Measurements from ENCODE around the gene MAP3K4. TPM values are rescaled to one million over a fixed set of nuclear protein-coding genes. Genes with fewer than 3 reads are reported as not detected.
A peak's percentile ranks its signal among the peaks of the same experiment; 100 is the strongest.

The MAP3K4 gene
- total RNA-seq, 4 donors from 2014 or later, result 22.5 to 38.0 (median 27.4) TPM

GRCh38 chr6:161088676-161089328 lies 97.2 kb downstream of the MAP3K4 start:
- Histone ChIP-seq H3K4me3 (no peak overlapping the region), H3K36me3 (peaks cover 5 to 100% (median 30%) of the 10 kb centered on the region in 3 donors), H3K4me1 (no peaks in the 10 kb centered on the region), H3K9me3 (no peaks in the 10 kb centered on the region), H3K27me3 (no peaks in the 10 kb centered on the region), H3K27ac (no peak overlapping the region)
- no peak for DNase-seq
- intact Hi-C loops (cut with DNase I), result no loop called here
- no peak for TF ChIP-seq POLR2A (IDR thresholded peaks at IDR 0.05)
- TF ChIP-seq CTCF (IDR thresholded peaks at IDR 0.05), result no peak
- WGBS, 2 donors, result 80 to 81% methylated on average over 2 of the region's 2 CpGs

- Histone ChIP-seq H3K9me3 (no peaks in the 10 kb centered on the region), H3K4me3 (no peak overlapping the region), H3K4me1 (no peaks in the 10 kb centered on the region), H3K27ac (no peak overlapping the region), H3K36me3 (peaks cover 5 to 100% (median 23%) of the 10 kb centered on the region in 3 donors), H3K27me3 (no peaks in the 10 kb centered on the region)
- no peak for TF ChIP-seq POLR2A (IDR thresholded peaks at IDR 0.05)
- no peak for TF ChIP-seq CTCF (IDR thresholded peaks at IDR 0.05)
- 89 to 93% methylated on average over 4 of the region's 4 CpGs for WGBS, 2 donors
- no peak for DNase-seq
- intact Hi-C loops (cut with DNase I), result no loop called here
Measured at GRCh38 chr6:161091151-161091550, 99.6 kb downstream of the MAP3K4 start.

- TF ChIP-seq POLR2A (IDR thresholded peaks at IDR 0.05) (no peak), CTCF (IDR thresholded peaks at IDR 0.05) (no peak)
- intact Hi-C loops (cut with DNase I), result no loop called here
- H3K4me3 ChIP-seq, result no peak overlapping the region
Measured at GRCh38 chr6:161091972-161092701, 100.6 kb downstream of the MAP3K4 start.

GRCh38 chr6:161094955-161095354 lies 103.4 kb downstream of the MAP3K4 start:
- no peak for DNase-seq
- 65 to 74% methylated on average over 5 of the region's 5 CpGs for WGBS, 2 donors
- no peaks in the 10 kb centered on the region for H3K4me1 ChIP-seq
- H3K9me3 ChIP-seq, result no peaks in the 10 kb centered on the region
- intact Hi-C loops (cut with DNase I), result no loop called here
- no peaks in the 10 kb centered on the region for H3K27me3 ChIP-seq
- H3K27ac ChIP-seq, result no peak overlapping the region
- no peak overlapping the region for H3K4me3 ChIP-seq
- peaks cover 0 to 100% (median 5%) of the 10 kb centered on the region in 3 donors for H3K36me3 ChIP-seq
- TF ChIP-seq CTCF (IDR thresholded peaks at IDR 0.05) (no peak), POLR2A (IDR thresholded peaks at IDR 0.05) (no peak)

More at GRCh38 chr6:161091972-161092701, 100.6 kb downstream of the MAP3K4 start:
- Histone ChIP-seq H3K9me3 (no peaks in the 10 kb centered on the region), H3K36me3 (peaks cover 5 to 100% (median 20%) of the 10 kb centered on the region in 3 donors), H3K27me3 (no peaks in the 10 kb centered on the region), H3K27ac (peak overlapping the region in 1 of 4 donors; percentile 12), H3K4me1 (no peaks in the 10 kb centered on the region)
- WGBS, 2 donors, result 75 to 78% methylated on average over 6 of the region's 6 CpGs
- no peak for DNase-seq

GRCh38 chr6:161095916-161096315 lies 104.3 kb downstream of the MAP3K4 start:
- Histone ChIP-seq H3K4me1 (no peaks in the 10 kb centered on the region), H3K36me3 (peaks cover 0 to 100% (median 3%) of the 10 kb centered on the region in 3 donors), H3K9me3 (no peaks in the 10 kb centered on the region), H3K27me3 (no peaks in the 10 kb centered on the region), H3K27ac (no peak overlapping the region), H3K4me3 (no peak overlapping the region)
- intact Hi-C loops (cut with DNase I), result no loop called here
- TF ChIP-seq CTCF (IDR thresholded peaks at IDR 0.05), result no peak
- no peak for DNase-seq

Measured in esophagus squamous epithelium (tissue), 5 donors.